NCI-H2171 treated with DMSO at 0.1 percent for 48 hours (cell line): ENCODE data around the gene CYP4B1.

Experiments
- DNase-seq: peaks from one replicate; lab custom pipeline; 2025; lab: John Stamatoyannopoulos, UW

Gene CYP4B1

DNA sequence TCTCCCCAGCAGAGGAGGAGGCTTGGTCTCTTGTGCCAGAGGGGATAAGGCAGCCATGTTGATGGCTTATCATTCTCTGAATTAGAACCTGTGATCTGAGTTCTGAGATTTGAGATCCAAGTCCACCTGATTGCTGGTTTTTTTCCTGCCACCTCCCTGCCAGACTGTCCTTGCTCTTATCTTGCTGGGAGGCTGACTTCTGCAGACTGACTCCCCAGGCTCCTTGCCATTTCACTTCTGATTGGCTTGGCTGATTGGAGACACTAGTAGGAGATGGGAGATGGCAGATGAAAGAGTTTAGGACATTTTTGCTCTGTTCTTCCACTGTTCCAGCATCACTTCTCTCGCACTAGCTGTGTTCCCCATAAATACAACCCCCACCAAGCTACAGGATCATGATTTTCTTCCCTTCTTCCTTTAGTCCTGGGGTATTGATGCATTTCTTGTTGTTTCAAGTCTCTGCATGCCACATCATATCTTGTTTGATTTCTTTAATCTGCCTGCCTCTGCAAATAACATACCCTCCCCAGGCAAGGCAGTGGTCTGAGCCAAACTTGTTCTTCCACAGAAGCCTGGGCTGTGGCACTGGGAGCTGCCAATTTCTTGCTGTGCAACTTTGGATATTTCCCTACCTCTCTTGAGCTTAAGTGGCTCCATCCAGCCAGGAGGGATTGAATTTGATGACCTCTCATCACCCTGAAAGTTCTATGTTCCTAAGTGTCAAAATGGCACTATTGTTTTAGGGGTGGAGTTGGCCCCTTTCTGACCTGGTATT lies 963 bp upstream of the CYP4B1 start:
- DNase-seq = no peak

DNA sequence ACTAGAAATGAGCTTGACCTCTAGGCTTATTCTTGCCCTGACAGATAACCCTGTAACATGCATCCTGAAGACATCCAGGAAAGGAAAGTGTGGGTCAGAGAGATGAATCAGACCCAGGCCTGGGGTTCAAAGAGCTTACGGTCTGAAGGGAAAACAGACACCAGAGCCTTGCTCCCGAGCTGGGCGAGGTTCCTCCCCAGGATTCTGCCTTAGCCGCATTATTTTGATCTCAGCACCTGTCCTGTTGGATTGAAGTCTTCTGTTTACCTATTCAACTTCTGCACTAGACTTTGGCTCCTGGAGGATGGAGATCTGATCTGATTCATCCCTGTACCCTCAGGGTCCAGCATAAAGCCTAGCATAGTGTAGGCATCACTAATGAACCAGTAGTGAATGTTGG lies 1.9 kb downstream of the CYP4B1 start:
- DNase-seq = no peak

GRCh38 chr1:46801323-46802055 lies 2.6 kb downstream of the CYP4B1 start:
- DNase-seq = no peak

DNA sequence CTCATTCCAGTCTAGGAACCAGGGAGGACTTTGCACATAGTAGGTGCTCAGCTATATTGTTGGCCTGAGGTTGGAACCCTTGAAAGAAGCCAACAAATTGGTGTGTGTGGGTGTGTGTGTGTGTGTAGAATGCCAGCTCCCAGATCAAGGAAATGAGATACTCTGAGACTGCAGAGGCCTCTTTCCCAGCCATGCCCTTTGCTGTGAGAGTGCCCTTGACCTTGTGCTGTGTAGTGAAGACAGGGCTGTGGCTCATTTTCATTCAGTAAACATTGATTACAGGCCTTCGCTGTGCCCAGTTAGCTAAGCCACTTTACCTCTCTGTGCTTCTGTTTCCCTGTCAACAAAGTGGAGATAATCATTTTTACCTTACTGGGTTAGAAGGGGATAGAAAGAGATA lies 3.2 kb downstream of the CYP4B1 start:
- no peak for DNase-seq

DNA sequence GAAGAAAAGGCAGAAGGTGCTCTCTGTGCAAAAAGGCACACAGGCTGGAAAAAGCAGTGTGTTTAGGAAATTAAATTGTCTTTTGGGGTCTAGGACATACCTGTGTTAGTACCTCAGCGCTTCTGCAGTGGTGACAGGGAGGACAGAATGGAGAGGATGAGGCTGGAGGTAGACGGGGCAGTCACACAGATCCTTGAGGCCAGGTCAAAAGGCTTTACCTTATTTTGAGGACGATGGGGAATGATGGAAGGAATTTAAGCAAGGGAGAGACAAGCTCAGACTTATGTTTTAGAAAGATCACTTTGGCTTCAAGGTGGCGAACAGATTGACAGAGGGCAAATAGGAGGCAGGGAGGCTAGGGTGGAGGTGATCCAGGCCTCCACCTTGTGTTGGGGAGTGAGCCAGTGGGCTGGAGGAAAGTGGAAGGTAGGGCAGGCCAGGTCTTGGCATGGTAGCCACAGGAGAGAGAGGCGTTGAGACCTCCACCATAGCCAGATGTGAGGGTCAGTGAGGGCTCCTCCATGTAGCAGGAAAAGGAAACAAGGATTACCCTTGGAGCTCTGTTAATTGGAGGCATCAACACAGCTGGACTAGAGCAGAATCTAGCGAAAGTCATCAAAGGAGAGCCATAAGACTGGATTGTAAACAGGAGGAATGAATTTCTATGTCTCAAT lies 4.2 kb downstream of the CYP4B1 start:
- DNase-seq = no peak

- peak; percentile 1 for DNase-seq
These were observed 5.4 kb downstream of the CYP4B1 start for GRCh38 chr1:46804027-46804889.

GRCh38 chr1:46804926-46805325 lies 6.1 kb downstream of the CYP4B1 start:
- no peak for DNase-seq

DNA sequence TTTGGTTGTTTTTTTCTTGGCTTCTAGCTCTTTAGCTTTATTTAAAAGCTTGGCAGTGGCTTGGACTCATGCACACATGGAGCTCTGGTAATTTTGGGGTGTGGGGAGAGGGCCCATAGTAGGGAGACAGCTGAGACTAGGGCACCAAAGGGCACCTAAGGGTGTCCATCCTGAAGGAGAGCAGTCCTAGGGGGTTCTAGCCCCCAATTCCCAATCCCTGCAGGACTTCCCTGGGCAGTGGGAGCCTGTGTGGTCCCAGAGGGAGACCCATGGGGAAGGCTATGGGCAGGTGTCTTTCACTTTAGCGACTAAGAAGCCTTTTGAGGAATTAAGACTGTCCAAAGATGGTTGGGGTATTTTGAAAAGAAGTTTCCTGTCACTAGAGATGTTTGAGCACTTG lies 6.9 kb downstream of the CYP4B1 start:
- DNase-seq = no peak

- no peak for DNase-seq
These were observed 7.6 kb downstream of the CYP4B1 start for GRCh38 chr1:46806196-46807020.

DNA sequence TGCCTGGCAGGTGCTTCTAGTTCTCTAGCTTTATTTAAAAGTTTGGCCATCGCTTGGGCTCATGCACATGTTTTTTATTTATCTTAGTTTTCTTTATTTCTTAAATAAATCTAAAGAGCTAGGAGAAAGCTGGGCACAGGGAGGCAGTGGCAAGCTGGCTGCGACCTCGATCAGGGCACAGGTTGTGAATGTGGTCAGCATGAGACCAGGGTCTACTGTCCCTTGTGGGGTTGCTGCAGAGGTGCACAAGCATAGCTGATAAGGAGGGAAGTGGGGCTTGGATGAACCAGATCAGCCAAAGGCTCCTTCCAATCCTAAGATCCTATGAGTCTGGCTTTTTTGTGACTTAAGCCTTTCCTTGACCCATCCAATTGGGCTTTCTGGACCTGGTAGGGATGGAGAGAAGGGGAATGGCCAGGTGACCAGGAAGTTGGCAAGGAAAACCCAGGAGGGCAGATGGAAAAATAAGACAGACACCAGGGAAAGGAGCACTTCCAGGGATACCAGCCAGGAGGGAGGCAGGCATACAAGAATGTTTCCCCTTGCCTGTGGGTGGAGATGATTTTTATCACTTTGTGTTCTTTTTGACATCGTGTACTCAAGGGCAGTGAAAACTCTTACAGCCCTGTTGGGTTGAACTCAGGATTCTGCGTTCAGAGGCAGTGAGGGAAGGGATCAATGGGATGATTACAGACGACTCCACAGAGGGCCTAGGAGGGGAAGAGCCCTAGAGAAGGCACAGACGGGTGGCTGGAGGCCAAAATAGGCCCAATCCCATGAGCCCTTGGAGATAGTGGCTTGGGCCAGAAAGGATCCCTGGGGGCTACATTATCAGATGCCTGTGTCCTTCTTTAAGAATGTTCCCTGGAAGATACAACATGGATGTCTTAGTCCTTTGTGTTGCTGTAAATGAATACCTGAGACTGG lies 8.5 kb downstream of the CYP4B1 start:
- DNase-seq = no peak

GRCh38 chr1:46809071-46809470 lies 10.2 kb downstream of the CYP4B1 start:
- DNase-seq = no peak

DNA sequence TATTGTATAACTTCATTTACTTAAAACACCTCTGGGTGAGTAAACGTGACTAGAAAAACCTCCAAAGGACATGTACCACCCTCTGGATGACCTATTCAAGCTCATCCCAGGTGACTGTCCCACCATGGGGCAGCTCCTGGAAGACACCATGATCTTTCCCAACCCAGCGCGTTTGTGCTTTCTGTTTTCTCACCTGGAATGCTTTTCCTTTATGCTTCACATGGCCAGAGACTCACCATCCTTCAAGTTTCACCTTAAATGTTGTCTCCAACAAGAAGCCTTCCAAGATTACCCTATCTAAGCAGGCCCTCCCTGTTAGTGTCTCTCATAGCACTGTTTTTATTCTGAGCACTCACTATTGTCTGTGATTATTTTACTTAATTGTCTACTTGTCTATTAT lies 11.1 kb downstream of the CYP4B1 start:
- DNase-seq = no peak

DNA sequence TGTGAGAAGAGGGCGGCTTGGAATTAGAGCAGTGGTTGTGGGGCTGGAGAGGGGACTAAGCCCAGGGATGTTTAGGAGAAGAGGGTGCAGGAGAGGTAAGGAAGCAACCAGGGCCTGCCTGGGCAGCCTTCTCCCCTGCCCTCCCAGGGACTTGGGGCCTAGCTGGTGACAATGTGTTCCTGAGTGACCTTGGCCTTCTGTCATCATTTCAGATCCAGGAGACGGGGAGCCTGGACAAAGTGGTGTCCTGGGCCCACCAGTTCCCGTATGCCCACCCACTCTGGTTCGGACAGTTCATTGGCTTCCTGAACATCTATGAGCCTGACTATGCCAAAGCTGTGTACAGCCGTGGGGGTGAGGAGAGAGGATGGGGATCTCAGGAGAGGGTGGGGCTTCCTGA lies 11.8 kb downstream of the CYP4B1 start:
- no peak for DNase-seq

GRCh38 chr1:46811053-46811452 lies 12.2 kb downstream of the CYP4B1 start:
- no peak for DNase-seq

GRCh38 chr1:46812065-46812963 lies 13.5 kb downstream of the CYP4B1 start:
- no peak for DNase-seq

GRCh38 chr1:46812996-46813857 lies 14.4 kb downstream of the CYP4B1 start:
- no peak for DNase-seq

- DNase-seq = no peak
These were observed 15.1 kb downstream of the CYP4B1 start for GRCh38 chr1:46813858-46814396.

DNA sequence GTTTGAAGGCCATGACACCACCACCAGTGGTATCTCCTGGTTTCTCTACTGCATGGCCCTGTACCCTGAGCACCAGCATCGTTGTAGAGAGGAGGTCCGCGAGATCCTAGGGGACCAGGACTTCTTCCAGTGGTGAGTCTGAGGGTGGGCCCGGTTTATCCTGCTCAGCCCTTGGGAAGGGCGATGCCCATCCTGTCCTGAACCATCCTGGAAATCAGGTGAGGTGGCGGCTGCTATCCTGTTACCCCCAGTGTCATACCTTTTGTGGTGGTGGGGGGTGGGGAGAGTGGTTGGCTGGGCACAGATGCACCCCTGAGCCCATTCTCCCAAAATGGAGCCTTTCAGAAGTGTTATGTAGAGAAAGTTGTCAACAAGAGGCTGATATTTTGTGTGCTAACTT lies 16.3 kb downstream of the CYP4B1 start:
- no peak for DNase-seq
